GM21360 (cell line): Measurements from ENCODE around the gene ATG4C.
"Not testable (repeated sequence)": the region's sequence is repeated elsewhere in the genome, so short reads cannot be mapped to it uniquely, and the experiment has no call there.

Source experiments
- ATAC-seq: cut with Tn5 transposase; IDR thresholded peaks from one replicate; pipeline ENCODE4 v1.9.1; 2021; ENCODE audit warnings: mild to moderate bottlenecking, moderate library complexity; ENCODE audit not compliant: unreplicated experiment

The ATG4C gene, protein sequence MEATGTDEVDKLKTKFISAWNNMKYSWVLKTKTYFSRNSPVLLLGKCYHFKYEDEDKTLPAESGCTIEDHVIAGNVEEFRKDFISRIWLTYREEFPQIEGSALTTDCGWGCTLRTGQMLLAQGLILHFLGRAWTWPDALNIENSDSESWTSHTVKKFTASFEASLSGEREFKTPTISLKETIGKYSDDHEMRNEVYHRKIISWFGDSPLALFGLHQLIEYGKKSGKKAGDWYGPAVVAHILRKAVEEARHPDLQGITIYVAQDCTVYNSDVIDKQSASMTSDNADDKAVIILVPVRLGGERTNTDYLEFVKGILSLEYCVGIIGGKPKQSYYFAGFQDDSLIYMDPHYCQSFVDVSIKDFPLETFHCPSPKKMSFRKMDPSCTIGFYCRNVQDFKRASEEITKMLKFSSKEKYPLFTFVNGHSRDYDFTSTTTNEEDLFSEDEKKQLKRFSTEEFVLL

DNA sequence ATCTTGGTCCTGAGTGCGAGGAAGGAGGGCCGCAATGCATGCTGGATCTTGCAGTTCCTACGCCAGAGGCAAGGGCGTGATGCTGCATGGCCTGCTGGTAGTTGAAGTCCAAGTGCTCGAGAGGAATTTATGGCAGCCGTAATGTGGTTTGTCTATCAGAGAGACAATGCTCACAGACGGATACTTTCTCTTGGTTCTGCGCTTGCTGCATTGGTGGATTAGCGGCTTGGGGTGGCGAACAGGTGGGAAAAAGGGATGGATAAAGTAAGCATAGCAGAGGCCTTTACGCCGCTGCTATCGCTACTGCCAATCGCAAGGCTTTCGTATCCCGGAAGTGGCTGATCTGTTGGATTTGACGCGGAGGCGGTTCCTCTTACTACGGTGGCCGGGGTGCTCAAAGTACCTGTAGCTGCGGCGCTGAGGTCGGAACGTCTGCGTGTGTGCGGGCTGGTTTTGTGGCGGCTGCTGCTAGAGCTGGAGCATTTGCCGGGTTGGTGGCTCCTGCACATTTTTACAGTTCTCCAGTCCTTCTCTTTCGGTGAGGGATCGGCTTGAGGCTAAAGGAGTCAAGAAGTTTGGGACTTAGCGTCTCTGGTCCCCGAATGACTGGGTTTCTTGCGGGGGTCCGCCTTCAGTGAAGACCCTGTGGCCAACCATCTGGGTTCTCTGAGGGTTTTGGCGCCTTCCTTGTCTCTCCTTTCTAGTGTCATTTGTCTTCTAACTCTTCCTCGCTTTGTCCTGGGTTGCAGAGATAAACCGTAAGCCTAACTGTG lies at the start of gene ATG4C:
ATG4C (plus strand) TSS at position 397 of the 773 bp plus-strand sequence. CDS start 19,655 bp downstream, outside the sequence.
- peak; percentile 95 for ATAC-seq

DNA sequence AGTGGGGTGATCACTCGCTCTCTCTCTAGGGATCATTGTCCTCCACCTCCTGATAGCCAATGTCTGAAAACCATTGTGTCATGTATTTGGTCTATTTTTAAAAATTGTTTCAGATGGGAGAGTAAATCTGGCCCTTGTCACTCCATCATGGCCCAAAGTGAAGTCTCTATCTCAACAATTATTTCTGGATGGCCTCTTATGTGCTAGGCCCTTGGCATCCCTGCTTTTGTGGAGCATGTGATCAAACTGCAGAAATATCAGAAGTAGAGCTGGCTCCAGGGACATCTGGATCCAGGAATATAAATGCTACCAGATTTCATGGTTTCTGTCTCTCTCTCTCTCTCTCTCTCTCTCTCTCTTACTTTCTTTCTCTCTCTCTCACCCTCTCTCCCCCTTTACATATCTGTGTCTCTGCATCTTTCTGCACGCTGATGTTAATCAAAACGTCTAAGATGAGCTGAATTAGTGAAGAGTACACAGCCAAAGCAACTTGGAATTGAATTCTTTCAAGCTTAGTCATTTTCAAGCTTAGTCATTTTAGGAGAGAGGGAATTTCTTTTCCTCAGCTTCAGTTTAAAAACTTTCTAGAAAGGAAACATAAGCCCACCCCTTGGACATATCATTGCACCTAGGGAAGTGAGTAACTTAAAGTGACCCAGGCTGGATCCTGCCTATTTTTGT lies 48.3 kb upstream of the ATG4C start:
- no peak for ATAC-seq

- ATAC-seq, result not testable (repeated sequence)
Measured at GRCh38 chr1:62740701-62741100, 43.2 kb upstream of the ATG4C start.

GRCh38 chr1:62744611-62745577 lies 39.0 kb upstream of the ATG4C start:
- ATAC-seq, result no peak

- no peak for ATAC-seq
Measured at GRCh38 chr1:62746086-62746808, 37.7 kb upstream of the ATG4C start.

- no peak for ATAC-seq
Measured at GRCh38 chr1:62746809-62747138, 37.2 kb upstream of the ATG4C start.

GRCh38 chr1:62753031-62753965 lies 30.6 kb upstream of the ATG4C start:
- no peak for ATAC-seq

GRCh38 chr1:62754938-62755337 lies 29.0 kb upstream of the ATG4C start:
- ATAC-seq, result not testable (repeated sequence)

DNA sequence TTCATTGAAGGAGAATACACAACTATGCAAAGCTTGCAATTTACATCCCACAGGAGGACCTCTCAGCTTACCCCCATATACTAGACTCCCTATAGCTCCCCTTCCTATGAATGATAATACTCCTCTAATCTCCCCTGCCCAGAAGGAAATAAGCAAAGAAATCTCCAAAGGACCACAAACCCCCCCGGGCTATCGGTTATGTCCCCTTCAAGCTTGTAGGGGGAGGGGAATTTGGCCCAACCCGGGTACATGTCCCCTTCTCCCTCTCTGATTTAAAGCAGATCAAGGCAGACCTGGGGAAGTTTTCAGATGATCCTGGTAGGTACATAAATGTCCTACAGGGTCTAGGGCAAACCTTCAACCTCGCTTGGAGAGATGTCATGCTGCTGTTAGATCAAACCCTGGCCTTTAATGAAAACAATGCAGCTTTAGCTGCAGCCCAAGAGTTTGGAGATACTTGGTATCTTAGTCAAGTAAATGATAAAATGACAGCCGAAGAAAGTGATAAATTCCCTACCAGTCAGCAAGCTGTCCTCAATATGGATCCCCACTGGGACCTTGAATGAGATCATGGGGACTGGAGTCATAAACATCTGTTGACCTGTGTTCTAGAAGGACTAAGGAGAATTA lies 27.6 kb upstream of the ATG4C start:
- not testable (repeated sequence) for ATAC-seq

DNA sequence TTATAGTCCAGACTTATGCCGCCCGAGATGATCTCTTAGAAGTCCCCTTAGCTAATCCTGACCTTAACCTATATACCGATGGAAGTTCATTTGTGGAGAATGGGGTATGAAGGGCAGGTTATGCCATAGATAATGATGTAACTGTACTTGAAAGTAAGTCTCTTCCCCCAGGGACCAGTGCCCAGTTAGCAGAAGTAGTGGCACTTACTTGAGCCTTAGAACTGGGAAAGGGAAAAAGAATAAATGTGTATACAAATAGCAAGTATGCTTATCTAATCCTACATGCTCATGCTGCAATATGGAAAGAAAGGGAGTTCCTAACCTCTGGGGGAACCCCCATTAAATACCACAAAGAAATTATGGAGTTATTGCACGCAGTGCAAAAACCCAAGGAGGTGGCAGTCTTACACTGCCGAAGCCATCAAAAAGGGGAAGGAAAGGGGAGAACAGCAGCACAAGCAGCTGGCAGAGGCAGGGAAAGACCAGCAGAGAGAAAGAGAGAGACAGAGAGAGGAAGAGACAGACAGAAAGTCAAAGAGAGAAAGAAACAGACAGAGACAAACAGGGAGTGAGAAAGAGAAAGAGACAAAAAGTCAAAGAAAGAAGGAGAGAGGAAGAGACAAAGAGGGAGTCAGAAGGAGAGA lies 24.6 kb upstream of the ATG4C start:
- ATAC-seq, result not testable (repeated sequence)

DNA sequence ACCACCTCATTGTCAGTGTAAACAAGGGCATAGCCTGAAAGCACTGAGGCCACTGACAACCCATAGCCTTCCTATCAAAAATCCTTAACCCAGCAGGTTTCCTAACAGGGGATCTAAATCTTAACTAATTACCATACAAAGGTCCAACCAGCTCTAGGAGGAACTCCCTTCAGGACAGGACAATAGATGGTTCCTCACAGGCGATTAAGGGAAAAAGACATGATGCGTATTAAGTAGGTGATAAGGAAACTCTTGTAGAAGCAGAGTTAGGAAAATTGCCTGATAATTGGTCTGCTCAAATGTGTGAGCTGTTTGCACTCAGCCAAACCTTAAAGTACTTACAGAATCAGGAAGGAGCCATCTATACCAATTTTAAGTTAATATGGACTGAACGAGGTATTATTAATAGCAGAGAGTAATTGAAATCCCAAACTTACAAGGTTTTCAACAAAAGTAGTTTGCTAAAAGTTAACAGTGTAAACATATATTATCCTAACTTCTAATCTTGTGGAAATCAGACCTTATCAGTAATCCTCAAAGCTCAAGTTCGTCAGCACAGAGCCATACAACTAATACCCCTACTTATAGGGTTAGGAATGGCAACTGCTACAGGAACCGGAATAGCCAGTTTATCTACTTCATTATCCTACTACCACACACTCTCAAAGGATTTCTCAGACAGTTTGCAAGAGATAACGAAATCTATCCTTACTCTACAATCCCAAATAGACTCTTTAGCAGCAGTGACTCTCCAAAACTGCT lies 23.7 kb upstream of the ATG4C start:
- not testable (repeated sequence) for ATAC-seq

DNA sequence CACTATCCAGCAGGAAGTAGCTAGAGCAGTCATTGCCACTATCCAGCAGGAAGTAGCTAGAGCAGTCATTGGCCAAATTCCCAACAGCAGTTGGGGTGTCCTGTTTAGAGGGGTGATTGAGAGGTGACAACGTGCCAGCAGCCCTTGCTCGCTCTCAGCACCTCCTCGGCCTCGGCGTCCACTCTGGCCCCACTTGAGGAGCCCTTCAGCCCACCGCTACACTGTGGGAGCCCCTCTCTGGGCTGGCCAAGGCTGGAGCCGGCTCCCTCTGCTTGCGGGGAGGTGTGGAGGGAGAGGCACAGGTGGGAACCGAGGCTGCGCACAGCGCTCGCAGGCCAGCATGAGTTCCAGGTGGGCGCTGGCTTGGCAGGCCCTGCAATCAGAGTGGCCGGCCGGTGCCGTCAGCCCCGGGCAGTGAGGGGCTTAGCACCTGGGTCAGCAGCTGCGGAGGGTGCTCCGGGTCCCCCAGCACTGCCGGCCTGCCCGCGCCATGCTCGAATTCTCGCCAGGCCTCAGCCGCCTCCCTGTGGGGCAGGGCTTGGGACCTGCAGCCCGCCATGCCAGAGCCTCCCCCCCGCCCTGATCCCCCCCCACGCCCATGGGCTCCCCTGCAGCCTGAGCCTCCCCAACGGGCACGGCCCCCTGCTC lies 22.6 kb upstream of the ATG4C start:
- ATAC-seq, result not testable (repeated sequence)

DNA sequence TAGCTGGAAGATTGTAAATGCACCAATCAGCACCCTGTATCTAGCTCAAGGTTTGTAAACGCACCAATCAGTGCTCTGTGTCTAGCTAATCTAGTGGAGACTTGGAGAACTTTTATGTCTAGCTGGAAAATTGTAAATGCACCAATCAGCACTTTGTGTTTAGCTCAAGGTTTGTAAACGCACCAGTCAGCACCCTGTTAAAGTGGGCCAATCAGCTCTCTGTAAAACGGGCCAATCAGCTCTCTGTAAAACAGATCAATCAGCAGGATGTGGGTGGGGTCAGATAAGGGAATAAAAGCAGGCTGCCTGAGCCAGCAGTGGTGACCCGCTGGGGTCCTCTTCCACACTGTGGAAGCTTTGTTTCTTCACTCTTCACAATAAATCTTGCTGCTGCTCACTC lies 21.9 kb upstream of the ATG4C start:
- not testable (repeated sequence) for ATAC-seq

- ATAC-seq, result no peak
Measured at GRCh38 chr1:62765981-62766380, 18.0 kb upstream of the ATG4C start.

DNA sequence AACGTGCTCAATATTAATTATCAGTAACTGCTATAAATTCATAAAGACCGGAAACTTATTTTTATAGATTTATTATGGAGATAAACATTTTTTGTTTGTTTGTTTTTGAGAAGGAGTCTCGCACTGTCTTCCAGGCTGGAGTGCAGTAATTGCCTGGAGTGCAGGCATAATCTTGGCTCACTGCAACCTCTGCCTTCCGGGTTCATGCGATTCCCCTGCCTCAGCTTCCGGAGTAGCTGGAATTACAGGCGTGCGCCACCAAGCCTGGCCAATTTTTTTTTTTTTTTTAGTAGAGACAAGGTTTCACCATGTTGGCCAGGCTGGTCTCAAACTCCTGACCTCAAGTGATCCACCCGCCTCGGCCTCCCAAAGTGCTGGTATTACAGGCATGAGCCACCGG lies 15.4 kb upstream of the ATG4C start:
- ATAC-seq, result not testable (repeated sequence)

DNA sequence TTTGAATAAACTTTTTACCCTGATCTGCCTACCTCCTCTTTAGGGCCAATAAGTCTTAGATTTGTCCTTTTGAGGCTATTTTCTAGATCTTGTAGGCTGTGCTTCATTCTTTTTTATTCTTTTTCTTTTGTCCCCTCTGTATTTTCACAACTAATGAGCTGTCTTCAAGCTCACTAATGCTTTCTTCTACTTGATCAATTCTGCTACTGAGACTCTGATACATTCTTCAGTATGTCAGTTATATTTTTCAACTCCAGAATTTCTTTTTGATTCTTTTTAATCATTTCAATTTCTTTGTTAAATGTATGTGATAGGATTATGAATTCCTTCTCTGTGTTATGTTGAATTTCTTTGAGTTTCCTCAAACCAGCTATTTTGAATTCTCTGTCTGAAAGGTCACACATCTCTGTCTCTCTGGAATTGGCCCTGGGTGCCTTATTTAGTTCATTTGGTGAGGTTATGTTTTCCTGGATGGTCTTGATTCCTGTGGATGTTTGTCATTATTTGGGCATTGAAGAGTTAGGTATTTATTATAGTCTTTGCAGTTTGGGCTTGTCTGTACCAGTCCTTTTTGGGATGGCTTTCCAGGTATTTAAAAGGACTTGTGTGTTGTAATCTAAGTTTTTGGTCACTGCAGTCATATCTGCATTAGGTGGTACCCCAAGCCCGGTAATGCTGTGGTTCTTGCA lies 11.2 kb upstream of the ATG4C start:
- ATAC-seq, result no peak
